Mononuclear cell (primary cell): ENCODE measurements around the gene DCTN2. TPM values are rescaled to one million over a fixed set of nuclear protein-coding genes. Genes with fewer than 3 reads are reported as not detected.
A peak's percentile ranks its signal among the peaks of the same experiment; 100 is the strongest.
"Not testable (repeated sequence)": the region's sequence is repeated elsewhere in the genome, so short reads cannot be mapped to it uniquely, and the experiment has no call there.

Source experiments
- H3K27me3 ChIP-seq: 2 replicates; pipeline ENCODE4 v1.6.0; 2011; ENCODE audit warnings: low read length, control low read depth; ENCODE audit not compliant: insufficient read depth
- H3K4me1 ChIP-seq: 2 replicates; pipeline ENCODE4 v1.5.1; 2011; ENCODE audit warnings: mild to moderate bottlenecking, low read length, control low read depth; ENCODE audit not compliant: insufficient read depth
- H3K4me3 ChIP-seq: 2 replicates; pipeline ENCODE4 v1.5.1; 2011; ENCODE audit warnings: mild to moderate bottlenecking, low read length, moderate library complexity
- H3K9me3 ChIP-seq: 2 replicates; pipeline ENCODE4 v1.5.1; 2011; ENCODE audit warnings: low read depth, mild to moderate bottlenecking, control low read depth, low read length
- total RNA-seq: library from RNA; depleted of rRNA; stranded (reverse); fragments of >200 nt; gene quantifications from one replicate; pipeline ENCODE4 v1.2.3, GENCODE V29; 2012

DCTN2 gene
- total RNA-seq, 1 donor, result 52.2 TPM

DNA sequence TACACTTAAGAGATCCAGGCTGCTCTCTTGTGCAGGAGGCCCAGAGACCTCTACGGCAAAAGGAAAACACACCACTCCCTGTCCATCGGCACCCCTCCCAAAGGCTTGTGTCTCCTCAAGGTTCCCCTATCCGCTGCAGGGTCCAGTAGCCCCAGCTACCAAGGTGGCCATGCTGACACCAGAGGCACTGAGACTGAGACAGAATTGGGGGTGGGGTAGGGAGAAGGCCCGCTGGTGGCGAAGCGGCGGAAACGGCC lies 27.3 kb downstream of the DCTN2 start:
- no peaks in the 10 kb centered on the region for H3K9me3 ChIP-seq
- peaks cover 58% of the 10 kb centered on the region for H3K4me1 ChIP-seq
- no peaks in the 10 kb centered on the region for H3K27me3 ChIP-seq
- peak overlapping the region; percentile 97 for H3K4me3 ChIP-seq

DNA sequence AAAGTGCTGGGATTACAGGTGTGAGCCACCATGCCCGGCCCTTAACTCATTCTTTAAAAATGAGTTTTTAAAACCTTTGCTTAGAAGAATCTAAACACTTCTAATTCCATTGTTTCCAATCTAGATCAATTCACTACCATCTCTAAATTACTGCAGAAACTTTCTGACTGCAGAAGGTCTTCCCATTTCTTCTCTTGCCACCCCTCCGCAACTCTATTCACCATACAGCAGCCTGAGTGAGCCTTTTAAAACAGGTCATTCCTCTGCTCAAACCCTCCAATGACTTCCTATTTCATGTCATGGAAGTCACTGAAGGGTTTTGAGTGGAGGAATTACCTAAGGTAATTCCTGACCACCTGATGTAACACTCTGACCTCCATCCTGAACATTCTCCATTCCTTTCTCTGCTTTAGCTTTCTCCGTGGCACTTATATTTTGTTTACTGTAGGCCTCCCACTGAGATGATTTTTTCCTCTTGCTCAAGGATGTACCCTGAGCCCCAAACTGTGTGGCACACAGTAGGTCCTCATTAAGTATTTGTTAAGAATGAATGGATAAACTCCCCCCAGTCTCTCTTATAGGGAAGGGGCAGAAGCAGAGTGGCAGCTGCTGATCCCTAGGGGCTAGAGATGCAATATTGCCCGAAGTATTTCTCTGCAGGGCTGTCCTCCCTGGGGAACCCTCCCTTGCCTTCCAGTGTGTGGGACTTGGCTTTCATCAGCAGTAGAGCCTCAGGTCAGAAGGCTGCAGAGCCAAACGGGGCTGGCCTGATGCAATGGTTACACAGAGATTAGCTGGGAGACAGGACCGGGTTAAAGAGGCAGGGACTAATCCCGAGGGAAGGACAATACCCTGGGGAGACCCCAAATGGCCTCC lies 27.8 kb downstream of the DCTN2 start:
- Histone ChIP-seq H3K4me1 (peaks cover 53% of the 10 kb centered on the region), H3K9me3 (no peaks in the 10 kb centered on the region), H3K4me3 (peak overlapping the region; percentile 97), H3K27me3 (no peaks in the 10 kb centered on the region)

DNA sequence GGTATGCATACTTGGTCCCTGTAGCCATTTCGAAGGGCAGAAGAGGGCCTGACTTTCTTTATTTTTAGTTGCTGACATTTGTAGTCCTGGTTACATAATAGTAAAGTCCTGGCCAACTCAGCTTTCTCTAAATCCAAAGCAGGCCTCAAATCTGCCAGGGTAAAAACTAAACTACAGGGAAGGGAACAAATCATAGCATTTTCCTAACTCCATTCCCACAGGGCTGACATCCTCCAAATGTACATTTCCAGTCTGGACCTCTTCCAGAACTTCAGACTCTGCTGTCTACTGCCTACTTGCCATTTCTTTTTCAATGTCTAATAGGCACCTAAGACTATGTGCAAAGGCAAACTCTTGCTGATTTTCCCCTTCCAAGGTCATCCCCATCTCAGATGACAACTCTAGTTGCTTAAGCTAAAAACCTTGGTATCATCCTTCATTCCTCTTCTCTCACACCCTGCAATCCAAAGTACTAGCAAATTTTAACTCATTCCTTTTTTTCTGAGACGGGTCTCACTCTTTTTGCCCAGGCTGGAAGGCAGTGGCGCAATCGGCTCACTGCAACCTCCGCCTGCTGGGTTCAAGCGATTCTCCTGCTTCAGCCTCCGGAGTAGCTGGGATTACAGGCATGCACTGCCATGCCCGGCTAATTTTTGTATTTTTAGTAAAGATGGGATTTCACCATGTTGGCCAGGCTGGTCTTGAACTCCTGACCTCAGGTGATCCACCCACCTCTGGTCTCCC lies 28.6 kb downstream of the DCTN2 start:
- peaks cover 45% of the 10 kb centered on the region for H3K4me1 ChIP-seq
- H3K9me3 ChIP-seq, result no peaks in the 10 kb centered on the region
- H3K27me3 ChIP-seq, result no peaks in the 10 kb centered on the region
- H3K4me3 ChIP-seq, result no peak overlapping the region

DNA sequence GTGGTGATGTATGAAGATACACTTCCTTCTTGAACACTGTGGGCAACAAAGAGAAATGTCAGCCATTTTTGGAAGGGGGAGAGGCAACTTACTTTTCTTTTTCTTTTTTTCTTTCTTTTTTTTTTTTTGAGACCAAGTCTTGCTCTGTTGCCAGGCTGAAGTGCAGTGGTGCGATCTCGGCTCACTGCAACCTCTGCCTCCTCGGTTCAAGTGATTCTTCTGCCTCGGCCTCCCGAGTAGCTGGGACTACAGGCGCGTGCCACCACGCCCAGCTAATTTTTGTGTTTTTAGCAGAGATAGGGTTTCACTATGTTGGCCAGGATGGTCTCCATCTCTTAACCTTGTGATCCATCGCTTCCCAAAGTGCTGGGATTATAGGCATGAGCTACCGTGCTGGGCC lies 29.3 kb downstream of the DCTN2 start:
- H3K9me3 ChIP-seq, H3K27me3 ChIP-seq, H3K4me3 ChIP-seq: not testable (repeated sequence)
- peaks cover 41% of the 10 kb centered on the region for H3K4me1 ChIP-seq

DNA sequence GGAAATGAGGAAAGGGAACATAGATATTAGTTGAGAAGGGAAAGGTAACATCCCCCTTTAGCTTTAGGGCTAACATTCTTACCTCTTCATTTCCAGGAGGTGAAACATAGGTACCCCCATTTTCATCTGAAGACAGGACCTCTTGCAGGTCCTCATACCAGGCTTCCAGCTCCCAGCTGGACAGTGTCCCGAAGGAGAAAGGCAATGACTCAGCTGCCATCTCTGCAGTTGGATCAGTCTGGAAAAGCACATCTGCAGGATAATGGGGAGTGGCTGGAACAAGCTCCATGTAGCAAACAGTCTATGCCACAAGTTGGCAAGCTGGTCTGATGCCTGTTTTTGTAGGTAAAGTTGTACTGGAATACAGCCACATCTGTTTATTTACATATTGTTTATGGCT lies 29.8 kb downstream of the DCTN2 start:
- Histone ChIP-seq H3K4me3 (no peak overlapping the region), H3K9me3 (no peaks in the 10 kb centered on the region), H3K27me3 (no peaks in the 10 kb centered on the region), H3K4me1 (peaks cover 40% of the 10 kb centered on the region)

DNA sequence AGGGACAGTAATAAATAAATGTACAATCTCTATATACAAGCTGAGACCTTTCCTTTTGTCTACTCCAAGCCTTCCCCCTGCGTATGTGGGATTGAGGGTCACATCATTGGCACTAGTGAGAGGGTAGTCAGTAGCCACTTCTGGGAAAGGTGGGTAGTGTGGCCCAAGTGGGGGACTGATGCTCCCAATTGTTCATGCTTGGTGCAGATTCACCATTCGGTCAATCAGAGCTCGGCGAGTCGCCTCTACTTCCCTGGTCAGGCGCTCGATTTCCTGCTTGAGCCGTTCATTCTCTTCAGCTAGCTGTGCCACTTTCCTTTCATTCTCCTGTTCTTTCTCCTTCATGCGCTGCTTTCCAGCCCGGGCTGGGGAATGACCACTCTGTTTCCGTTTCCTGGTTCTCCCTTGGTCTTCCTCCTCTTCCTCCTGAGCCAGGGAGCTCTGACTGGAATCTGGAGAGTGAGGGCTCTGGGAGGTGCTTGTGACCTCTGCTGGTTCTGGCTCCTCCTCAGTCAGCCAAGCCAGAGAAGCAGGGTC lies 30.3 kb downstream of the DCTN2 start:
- Histone ChIP-seq H3K9me3 (no peaks in the 10 kb centered on the region), H3K4me3 (no peak overlapping the region), H3K27me3 (no peaks in the 10 kb centered on the region), H3K4me1 (peaks cover 35% of the 10 kb centered on the region)

DNA sequence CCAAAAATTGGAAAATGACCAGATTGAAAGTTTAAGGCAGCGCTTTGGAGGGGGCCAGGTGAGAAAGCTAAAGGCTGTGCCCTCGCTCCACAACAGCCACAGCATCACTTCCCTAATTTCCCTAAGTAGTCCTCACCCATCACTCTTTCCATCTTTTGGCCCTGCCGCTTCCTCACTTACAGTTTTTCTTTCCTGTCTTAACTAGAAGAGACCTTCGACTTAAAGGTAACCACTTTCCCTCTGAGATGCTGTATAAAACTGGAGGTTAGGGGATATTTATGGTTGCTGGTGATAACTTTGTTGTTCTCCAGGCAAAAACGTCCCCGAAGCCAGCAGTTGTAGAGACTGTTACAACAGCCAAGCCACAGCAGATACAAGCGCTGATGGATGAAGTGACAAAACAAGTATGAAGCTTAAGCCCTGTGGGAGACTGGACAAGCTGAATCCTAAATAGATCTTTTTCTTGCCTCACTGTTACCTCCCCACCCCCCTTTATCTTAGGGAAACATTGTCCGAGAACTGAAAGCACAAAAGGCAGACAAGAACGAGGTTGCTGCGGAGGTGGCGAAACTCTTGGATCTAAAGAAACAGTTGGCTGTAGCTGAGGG lies 31.0 kb downstream of the DCTN2 start:
- no peak overlapping the region for H3K4me3 ChIP-seq
- peaks cover 28% of the 10 kb centered on the region for H3K4me1 ChIP-seq
- H3K27me3 ChIP-seq, result no peaks in the 10 kb centered on the region
- no peaks in the 10 kb centered on the region for H3K9me3 ChIP-seq

DNA sequence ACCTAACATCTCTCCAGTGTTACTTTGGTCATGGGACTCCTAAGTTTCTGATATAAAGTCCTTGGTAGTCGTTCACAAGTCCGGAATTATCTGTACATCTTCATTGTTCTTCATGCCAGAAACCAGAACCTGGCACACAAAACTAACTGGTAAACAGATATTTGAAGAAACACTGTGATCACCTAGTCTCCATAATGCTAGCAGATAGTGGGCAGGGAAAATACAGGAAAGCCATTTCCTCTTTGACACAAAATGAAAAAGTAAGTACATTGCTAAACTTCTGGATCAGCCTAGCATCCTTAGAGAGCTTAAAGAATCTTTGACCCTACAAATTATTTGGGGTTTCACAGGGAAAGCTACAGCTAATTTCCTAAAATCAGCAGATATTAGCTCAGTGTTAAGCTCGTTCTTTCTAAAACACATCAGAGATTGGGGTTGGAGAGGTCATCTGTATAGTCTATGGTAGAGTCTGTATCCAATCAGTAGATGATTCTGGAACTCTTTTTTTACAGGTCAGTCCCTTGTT lies 31.5 kb downstream of the DCTN2 start:
- no peak overlapping the region for H3K4me3 ChIP-seq
- H3K4me1 ChIP-seq, result peaks cover 25% of the 10 kb centered on the region
- H3K9me3 ChIP-seq, result no peaks in the 10 kb centered on the region
- no peaks in the 10 kb centered on the region for H3K27me3 ChIP-seq

DNA sequence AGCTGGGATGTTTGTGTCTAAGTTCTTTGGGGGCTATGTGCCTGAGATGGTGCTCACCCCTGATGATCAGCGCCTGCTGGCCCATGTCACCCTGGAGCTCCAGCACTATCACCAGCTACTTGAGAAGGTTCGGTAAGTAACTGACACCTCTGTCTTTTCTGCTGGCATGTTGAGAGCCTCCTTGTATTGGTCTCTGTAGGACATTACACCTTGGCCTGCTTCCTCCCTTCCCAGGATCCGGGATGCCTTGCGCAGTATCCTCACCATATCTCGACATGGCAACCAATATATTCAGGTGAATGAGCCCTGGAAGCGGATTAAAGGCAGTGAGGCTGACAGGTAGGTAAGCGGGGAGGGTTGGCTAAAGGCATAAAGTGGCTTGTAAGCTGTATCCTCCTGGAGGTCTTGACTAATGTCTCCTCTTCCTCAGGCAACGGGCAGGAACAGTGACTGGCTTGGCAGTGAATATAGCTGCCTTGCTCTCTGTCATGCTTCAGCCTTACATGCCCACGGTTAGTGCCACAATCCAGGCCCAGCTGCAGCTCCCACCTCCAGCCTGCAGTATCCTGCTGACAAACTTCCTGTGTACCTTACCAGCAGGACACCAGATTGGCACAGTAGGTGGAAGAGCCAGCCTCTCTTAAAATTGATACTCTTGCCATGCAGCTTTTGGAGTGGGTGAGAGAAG lies 32.1 kb downstream of the DCTN2 start:
- Histone ChIP-seq H3K9me3 (no peaks in the 10 kb centered on the region), H3K4me3 (no peak overlapping the region), H3K27me3 (no peaks in the 10 kb centered on the region), H3K4me1 (peaks cover 23% of the 10 kb centered on the region)

DNA sequence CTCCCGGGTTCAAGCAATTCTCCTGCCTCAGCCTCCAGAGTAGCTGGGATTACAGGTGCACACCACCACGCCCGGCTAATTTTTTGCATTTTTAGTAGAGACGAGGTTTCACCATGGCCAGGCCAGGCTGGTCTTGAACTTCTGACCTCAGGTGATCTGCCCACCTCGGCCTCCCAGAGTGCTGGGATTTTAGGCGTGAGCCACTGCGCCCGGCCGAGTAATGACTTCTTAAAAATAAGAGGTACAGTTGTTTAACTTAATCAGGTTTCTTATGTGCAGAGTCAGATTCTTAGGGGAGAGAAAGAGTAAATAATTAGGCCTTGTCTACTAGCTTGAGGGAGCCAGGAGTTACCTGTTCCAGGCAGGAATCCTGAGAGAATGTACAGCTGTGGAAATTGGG lies 32.7 kb downstream of the DCTN2 start:
- H3K27me3 ChIP-seq, H3K9me3 ChIP-seq, H3K4me3 ChIP-seq: not testable (repeated sequence)
- H3K4me1 ChIP-seq, result peaks cover 17% of the 10 kb centered on the region

DNA sequence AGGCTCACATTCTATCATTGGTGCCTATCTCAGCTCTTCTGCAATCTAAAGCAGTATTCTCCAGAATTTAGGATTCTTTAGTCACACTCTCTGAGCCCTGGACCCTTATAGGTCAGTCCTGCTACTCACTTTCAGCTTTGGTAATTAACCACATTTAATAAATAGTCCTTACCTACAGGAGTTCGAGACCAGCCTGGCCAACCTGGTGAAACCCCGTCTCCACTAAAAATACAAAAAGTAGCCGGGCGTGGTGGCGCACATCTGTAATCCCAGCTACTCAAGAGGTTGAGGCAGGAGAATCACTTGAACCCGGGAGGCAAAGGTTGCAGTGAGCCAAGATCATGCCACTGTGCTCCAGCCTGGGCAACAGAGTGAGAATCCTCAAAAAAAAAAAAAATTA lies 33.3 kb downstream of the DCTN2 start:
- H3K4me3 ChIP-seq, H3K9me3 ChIP-seq, H3K27me3 ChIP-seq: not testable (repeated sequence)
- peaks cover 11% of the 10 kb centered on the region for H3K4me1 ChIP-seq

DNA sequence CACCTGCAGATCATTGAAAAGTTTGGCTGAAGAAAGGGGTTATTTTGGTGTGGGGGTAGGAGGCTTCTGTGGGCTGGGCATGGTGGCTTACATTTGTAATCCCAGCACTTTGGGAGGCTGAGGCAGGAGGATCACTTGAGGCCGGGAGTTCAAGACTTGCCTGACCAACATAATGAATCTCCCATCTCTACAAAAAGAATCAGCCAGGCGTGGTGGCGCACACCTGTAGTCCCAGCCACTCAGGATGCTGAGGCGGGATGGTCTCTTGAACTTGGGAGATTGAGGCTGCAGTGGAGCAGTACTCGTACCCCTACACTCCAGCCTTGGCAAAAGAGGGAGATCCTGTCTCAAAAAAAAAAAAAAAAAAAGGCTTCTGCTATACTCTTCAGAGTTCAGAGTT lies 33.7 kb downstream of the DCTN2 start:
- peaks cover 7% of the 10 kb centered on the region for H3K4me1 ChIP-seq
- H3K4me3 ChIP-seq, result no peak overlapping the region
- H3K27me3 ChIP-seq, result no peaks in the 10 kb centered on the region
- H3K9me3 ChIP-seq, result no peaks in the 10 kb centered on the region

DNA sequence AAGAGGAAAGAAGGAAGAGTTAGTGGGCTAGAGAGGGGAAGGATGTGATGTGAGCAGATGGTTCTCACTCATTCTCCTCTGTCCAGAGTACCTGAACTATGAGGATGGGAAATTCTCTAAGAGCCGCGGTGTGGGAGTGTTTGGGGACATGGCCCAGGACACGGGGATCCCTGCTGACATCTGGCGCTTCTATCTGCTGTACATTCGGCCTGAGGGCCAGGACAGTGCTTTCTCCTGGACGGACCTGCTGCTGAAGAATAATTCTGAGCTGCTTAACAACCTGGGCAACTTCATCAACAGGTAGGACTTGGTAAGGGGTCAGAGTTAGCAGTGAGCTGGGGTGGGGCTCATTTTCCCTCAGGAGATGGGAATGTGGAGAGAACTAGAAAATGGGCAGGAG lies 34.3 kb downstream of the DCTN2 start:
- Histone ChIP-seq H3K4me3 (no peak overlapping the region), H3K4me1 (peaks cover under 1% of the 10 kb centered on the region), H3K9me3 (no peaks in the 10 kb centered on the region), H3K27me3 (no peaks in the 10 kb centered on the region)

DNA sequence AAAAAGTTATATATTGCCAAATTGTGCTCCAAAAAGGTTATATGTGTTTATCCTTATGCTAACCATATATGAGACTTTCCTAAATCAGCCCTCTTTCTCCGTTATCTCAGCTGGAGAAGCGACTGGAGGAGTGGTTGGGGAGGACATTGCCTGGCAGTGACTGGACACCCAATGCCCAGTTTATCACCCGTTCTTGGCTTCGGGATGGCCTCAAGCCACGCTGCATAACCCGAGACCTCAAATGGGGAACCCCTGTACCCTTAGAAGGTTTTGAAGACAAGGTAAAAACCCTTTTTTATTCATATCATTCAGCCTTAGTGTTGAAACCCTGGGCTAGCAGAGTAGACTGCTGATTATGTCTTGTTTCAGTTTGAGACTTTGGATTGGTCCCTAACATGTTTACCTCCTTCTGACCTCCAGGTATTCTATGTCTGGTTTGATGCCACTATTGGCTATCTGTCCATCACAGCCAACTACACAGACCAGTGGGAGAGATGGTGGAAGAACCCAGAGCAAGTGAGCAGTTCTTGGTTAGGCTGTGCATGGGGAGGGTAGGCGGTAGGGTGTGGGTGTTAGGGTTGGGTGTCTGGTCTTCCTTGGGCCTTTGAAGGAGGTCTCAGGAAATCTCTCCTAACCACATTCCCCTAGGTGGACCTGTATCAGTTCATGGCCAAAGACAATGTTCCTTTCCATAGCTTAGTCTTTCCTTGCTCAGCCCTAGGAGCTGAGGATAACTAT lies 35.2 kb downstream of the DCTN2 start:
- Histone ChIP-seq H3K9me3 (no peaks in the 10 kb centered on the region), H3K27me3 (no peaks in the 10 kb centered on the region), H3K4me3 (no peak overlapping the region)

More for the DNA sequence above, 35.2 kb downstream of the DCTN2 start:
- H3K4me1 ChIP-seq, result no peaks in the 10 kb centered on the region
